ENCODE data around the gene SLC16A11.
A peak's percentile ranks its signal among the peaks of the same experiment; 100 is the strongest.
"Not testable (repeated sequence)": the region's sequence is repeated elsewhere in the genome, so short reads cannot be mapped to it uniquely, and the experiment has no call there.

The SLC16A11 gene

GRCh38 chr17:7043497-7044198 lies at the start of gene SLC16A11:
TSS of gene SLC16A11 (minus strand) at chr17:7044092. CDS start at chr17:7043513, 579 bp downstream.
- DNase-seq: peak; percentile 44 to 59

GRCh38 chr17:7091311-7092005 lies 47.6 kb upstream of the SLC16A11 start:
- not testable (repeated sequence) for DNase-seq

GRCh38 chr17:7089570-7089969 lies 45.7 kb upstream of the SLC16A11 start:
- DNase-seq: not testable (repeated sequence)

GRCh38 chr17:7088442-7088841 lies 44.5 kb upstream of the SLC16A11 start:
- not testable (repeated sequence) for DNase-seq

GRCh38 chr17:7084088-7084487 lies 40.2 kb upstream of the SLC16A11 start:
- no peak for DNase-seq

- no peak for DNase-seq
These were observed 39.7 kb upstream of the SLC16A11 start for GRCh38 chr17:7083592-7083991.

GRCh38 chr17:7081341-7082062 lies 37.6 kb upstream of the SLC16A11 start:
- no peak for DNase-seq

- DNase-seq: no peak
These were observed 36.7 kb upstream of the SLC16A11 start for GRCh38 chr17:7080456-7081041.

- no peak for DNase-seq
These were observed 35.9 kb upstream of the SLC16A11 start, which contains the start of gene CLEC10A for GRCh38 chr17:7079581-7080455. TSS of gene CLEC10A (minus strand) at chr17:7080251. CDS start at chr17:7078812, 1,439 bp downstream.

GRCh38 chr17:7078711-7079110 lies 34.8 kb upstream of the SLC16A11 start:
- no peak for DNase-seq

GRCh38 chr17:7077911-7078546 lies 34.1 kb upstream of the SLC16A11 start:
- DNase-seq: no peak

GRCh38 chr17:7074931-7075330 lies 31.0 kb upstream of the SLC16A11 start:
- no peak for DNase-seq

- no peak for DNase-seq
These were observed 28.5 kb upstream of the SLC16A11 start for GRCh38 chr17:7072406-7072805.

GRCh38 chr17:7070712-7071111 lies 26.8 kb upstream of the SLC16A11 start:
- DNase-seq: no peak

GRCh38 chr17:7068268-7068667 lies 24.4 kb upstream of the SLC16A11 start:
- no peak for DNase-seq

GRCh38 chr17:7067198-7067597 lies 23.3 kb upstream of the SLC16A11 start:
- no peak for DNase-seq

GRCh38 chr17:7064261-7064660 lies 20.4 kb upstream of the SLC16A11 start:
- no peak for DNase-seq

GRCh38 chr17:7063518-7064094 lies 19.7 kb upstream of the SLC16A11 start:
- DNase-seq: no peak

- DNase-seq: no peak
These were observed 16.4 kb upstream of the SLC16A11 start for GRCh38 chr17:7060165-7060891.

- no peak for DNase-seq
These were observed 15.0 kb upstream of the SLC16A11 start for GRCh38 chr17:7058831-7059447.
